HepG2 (cell line): ENCODE measurements around the gene NSFL1C. TPM values are rescaled to one million over a fixed set of nuclear protein-coding genes. Genes with fewer than 3 reads are reported as not detected.

Experiments used
- HDAC2 ChIP-seq: sonication (generic); formaldehyde crosslinking; IDR thresholded peaks from 2 replicates; pipeline ENCODE4 v1.4.0; 2020; ENCODE audit warnings: missing genetic modification reagents
- KAT8 ChIP-seq: IDR thresholded peaks from 2 replicates; pipeline ENCODE4 v1.6.1; 2016; ENCODE audit warnings: missing genetic modification reagents, missing compliant biosample characterization
- KDM2A ChIP-seq: sonication (generic); formaldehyde crosslinking; IDR thresholded peaks from 2 replicates; pipeline ENCODE4 v1.4.0; 2020; ENCODE audit warnings: low read depth, missing genetic modification reagents, borderline replicate concordance
- KDM3A ChIP-seq: IDR thresholded peaks from 2 replicates; pipeline ENCODE4 v1.6.1; 2018; ENCODE audit warnings: low read depth, missing compliant biosample characterization
- NR1H2 ChIP-seq: sonication (generic); formaldehyde crosslinking; IDR thresholded peaks from 2 replicates; pipeline ENCODE4 v1.8.1; 2022; ENCODE audit warnings: low read depth, missing genetic modification reagents, borderline replicate concordance
- PITX1 ChIP-seq: sonication (generic); formaldehyde crosslinking; IDR thresholded peaks from 2 replicates; pipeline ENCODE4 v1.5.1; 2020; ENCODE audit warnings: mild to moderate bottlenecking, missing genetic modification reagents
- SALL1 ChIP-seq: sonication (generic); formaldehyde crosslinking; IDR thresholded peaks from 2 replicates; pipeline ENCODE4 v1.8.0; 2022; ENCODE audit warnings: mild to moderate bottlenecking, missing genetic modification reagents
- TBX2 ChIP-seq: sonication (generic); formaldehyde crosslinking; IDR thresholded peaks from 2 replicates; pipeline ENCODE4 v1.5.0; 2020; ENCODE audit warnings: missing genetic modification reagents, mild to moderate bottlenecking, borderline replicate concordance
- ZNF333 ChIP-seq: sonication (generic); formaldehyde crosslinking; IDR thresholded peaks from 2 replicates; pipeline ENCODE4 v1.4.0; 2020; ENCODE audit warnings: mild to moderate bottlenecking, missing genetic modification reagents, borderline replicate concordance
- ZNF335 ChIP-seq: sonication (generic); formaldehyde crosslinking; IDR thresholded peaks from 2 replicates; pipeline ENCODE4 v1.4.0; 2020; ENCODE audit warnings: missing genetic modification reagents
- ZNF615 ChIP-seq: sonication (generic); formaldehyde crosslinking; IDR thresholded peaks from 2 replicates; pipeline ENCODE4 v1.5.0; 2020; ENCODE audit warnings: mild to moderate bottlenecking, missing genetic modification reagents, borderline replicate concordance
- ZNF768 ChIP-seq: sonication (generic); formaldehyde crosslinking; IDR thresholded peaks from 2 replicates; pipeline ENCODE4 v1.4.0; 2020; ENCODE audit warnings: missing genetic modification reagents
- polyA plus RNA-seq, 8 experiments: library from polyadenylated mRNA; depleted of rRNA in 3 of 8; stranded (reverse) in 7 of 8; unstranded in 1 of 8; fragments of >200 nt; fragmentation: Illumina TruSeq in 4 of 8; extraction: Trizol in 4 of 8; gene quantifications; 2 replicates each; pipeline versions ENCODE4 v1.2.1 to v1.2.3, GENCODE V29; 2011 to 2016; ENCODE audit warnings: low read depth in 4 of 8, missing spikeins in 1 of 8, mixed read lengths in 1 of 8; ENCODE audit not compliant: insufficient read depth in 1 of 8
- total RNA-seq, 5 experiments: library from RNA; depleted of rRNA; stranded (reverse); fragments of >200 nt; fragmentation: Illumina TruSeq; extraction: Trizol; gene quantifications; 2 replicates each; pipeline ENCODE4 v1.2.3, GENCODE V29; 2016; ENCODE audit warnings: low read depth in 1 of 5
- TF ChIP-seq, protein P1 (sequence below), 2 experiments: sonication (generic) in 1 of 2; formaldehyde crosslinking in 1 of 2; IDR thresholded peaks; 2 replicates each; pipeline versions ENCODE4 v1.6.1 to v1.9.0; 2014 to 2022; ENCODE audit warnings: antibody characterized with exemption in 1 of 2, borderline replicate concordance in 1 of 2, inconsistent platforms in 1 of 2, low read depth in 1 of 2, missing genetic modification reagents in 1 of 2
- TF ChIP-seq, protein P2 (sequence below): sonication (generic); formaldehyde crosslinking; IDR thresholded peaks from 2 replicates; pipeline ENCODE4 v1.5.1; 2020; ENCODE audit warnings: missing genetic modification reagents, mild to moderate bottlenecking, borderline replicate concordance
- TF ChIP-seq, protein P3 (sequence below): IDR thresholded peaks from 2 replicates; pipeline ENCODE4 v1.6.1; 2018; ENCODE audit warnings: missing genetic modification reagents
- TF ChIP-seq, protein P4 (sequence below), 2 experiments: sonication (generic) in 1 of 2; formaldehyde crosslinking in 1 of 2; IDR thresholded peaks; 2 replicates each; pipeline versions ENCODE4 v1.4.0 to v1.6.1; 2018 to 2020; ENCODE audit warnings: missing genetic modification reagents in 2 of 2, borderline replicate concordance in 1 of 2, low read depth in 1 of 2, mild to moderate bottlenecking in 1 of 2, missing biosample characterization in 1 of 2

NSFL1C gene
- total and polyA plus RNA-seq, 2 of the 13 experiments (the other 11 are each of a cell fraction or from before 2014, with no cell fraction given), result 22.9 to 62.7 TPM

DNA sequence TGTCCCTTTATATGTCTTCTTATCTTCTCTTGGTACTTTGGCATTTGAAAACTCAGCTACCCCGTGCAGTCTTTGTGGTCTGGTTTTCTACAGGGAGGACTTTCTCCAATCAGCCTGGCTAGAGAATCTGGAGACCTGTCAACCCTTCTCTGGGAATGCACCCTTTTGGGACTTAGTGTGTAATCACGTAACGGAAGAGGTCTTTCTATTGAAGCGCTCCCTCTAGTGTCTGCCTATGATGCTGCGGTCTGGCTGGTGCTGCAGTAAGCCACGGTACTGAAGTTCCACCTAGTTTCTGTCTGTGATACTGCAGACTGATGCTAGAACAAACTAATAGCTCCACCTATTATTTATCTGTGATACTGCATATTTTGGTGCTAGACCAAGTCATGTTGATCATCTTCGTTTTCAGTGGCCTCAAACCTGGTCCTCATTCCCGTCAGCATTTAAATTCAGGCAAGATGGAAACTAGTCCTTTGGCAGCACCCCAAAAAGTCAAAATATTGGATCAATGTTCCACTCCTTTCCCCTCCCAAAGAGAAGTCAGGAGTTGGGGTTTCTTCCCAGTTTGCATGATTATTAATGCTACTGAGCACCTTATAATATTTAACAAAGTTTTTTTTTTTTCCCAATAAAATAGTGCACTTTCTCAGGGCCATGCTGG, 37.0 kb upstream of the NSFL1C start (continued):
- TF ChIP-seq, protein P1, sequence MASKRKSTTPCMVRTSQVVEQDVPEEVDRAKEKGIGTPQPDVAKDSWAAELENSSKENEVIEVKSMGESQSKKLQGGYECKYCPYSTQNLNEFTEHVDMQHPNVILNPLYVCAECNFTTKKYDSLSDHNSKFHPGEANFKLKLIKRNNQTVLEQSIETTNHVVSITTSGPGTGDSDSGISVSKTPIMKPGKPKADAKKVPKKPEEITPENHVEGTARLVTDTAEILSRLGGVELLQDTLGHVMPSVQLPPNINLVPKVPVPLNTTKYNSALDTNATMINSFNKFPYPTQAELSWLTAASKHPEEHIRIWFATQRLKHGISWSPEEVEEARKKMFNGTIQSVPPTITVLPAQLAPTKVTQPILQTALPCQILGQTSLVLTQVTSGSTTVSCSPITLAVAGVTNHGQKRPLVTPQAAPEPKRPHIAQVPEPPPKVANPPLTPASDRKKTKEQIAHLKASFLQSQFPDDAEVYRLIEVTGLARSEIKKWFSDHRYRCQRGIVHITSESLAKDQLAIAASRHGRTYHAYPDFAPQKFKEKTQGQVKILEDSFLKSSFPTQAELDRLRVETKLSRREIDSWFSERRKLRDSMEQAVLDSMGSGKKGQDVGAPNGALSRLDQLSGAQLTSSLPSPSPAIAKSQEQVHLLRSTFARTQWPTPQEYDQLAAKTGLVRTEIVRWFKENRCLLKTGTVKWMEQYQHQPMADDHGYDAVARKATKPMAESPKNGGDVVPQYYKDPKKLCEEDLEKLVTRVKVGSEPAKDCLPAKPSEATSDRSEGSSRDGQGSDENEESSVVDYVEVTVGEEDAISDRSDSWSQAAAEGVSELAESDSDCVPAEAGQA (IDR thresholded peaks at IDR 0.05; ENCODE audit: low read depth), result 0 out of 2 replicates have a peak, but pooled peaks have one; percentile 23
- TF ChIP-seq, protein P1 (CRISPR knock-in tag; IDR thresholded peaks at IDR 0.05; ENCODE audit: borderline replicate concordance), result no peak; the same call in 1 of the 2 replicates
- TF ChIP-seq SALL1 (peak; percentile 39; the same call in 1 of the 2 replicates), ZNF333 (CRISPR knock-in tag) (no peak), KDM3A (CRISPR knock-in tag) (0 out of 2 replicates have a peak, but pooled peaks have one; percentile 56), PITX1 (CRISPR knock-in tag) (peak; percentile 60; the same call in 1 of the 2 replicates), ZNF335 (CRISPR knock-in tag) (0 out of 2 replicates have a peak, but pooled peaks have one; percentile 49), HDAC2 (peak; percentile 61; the same call in 1 of the 2 replicates), ZNF768 (CRISPR knock-in tag) (no peak), KAT8 (CRISPR knock-in tag) (peak; percentile 59; the same call in 1 of the 2 replicates), TBX2 (CRISPR knock-in tag) (no peak), KDM2A (peak; percentile 70; the same call in 1 of the 2 replicates), ZNF615 (no peak), NR1H2 (CRISPR knock-in tag) (no peak)
- TF ChIP-seq, protein P2, sequence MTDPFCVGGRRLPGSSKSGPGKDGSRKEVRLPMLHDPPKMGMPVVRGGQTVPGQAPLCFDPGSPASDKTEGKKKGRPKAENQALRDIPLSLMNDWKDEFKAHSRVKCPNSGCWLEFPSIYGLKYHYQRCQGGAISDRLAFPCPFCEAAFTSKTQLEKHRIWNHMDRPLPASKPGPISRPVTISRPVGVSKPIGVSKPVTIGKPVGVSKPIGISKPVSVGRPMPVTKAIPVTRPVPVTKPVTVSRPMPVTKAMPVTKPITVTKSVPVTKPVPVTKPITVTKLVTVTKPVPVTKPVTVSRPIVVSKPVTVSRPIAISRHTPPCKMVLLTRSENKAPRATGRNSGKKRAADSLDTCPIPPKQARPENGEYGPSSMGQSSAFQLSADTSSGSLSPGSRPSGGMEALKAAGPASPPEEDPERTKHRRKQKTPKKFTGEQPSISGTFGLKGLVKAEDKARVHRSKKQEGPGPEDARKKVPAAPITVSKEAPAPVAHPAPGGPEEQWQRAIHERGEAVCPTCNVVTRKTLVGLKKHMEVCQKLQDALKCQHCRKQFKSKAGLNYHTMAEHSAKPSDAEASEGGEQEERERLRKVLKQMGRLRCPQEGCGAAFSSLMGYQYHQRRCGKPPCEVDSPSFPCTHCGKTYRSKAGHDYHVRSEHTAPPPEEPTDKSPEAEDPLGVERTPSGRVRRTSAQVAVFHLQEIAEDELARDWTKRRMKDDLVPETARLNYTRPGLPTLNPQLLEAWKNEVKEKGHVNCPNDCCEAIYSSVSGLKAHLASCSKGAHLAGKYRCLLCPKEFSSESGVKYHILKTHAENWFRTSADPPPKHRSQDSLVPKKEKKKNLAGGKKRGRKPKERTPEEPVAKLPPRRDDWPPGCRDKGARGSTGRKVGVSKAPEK (CRISPR knock-in tag), result peak; percentile 84; the same call in 1 of the 2 replicates
- TF ChIP-seq, protein P3, sequence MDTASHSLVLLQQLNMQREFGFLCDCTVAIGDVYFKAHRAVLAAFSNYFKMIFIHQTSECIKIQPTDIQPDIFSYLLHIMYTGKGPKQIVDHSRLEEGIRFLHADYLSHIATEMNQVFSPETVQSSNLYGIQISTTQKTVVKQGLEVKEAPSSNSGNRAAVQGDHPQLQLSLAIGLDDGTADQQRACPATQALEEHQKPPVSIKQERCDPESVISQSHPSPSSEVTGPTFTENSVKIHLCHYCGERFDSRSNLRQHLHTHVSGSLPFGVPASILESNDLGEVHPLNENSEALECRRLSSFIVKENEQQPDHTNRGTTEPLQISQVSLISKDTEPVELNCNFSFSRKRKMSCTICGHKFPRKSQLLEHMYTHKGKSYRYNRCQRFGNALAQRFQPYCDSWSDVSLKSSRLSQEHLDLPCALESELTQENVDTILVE (CRISPR knock-in tag), result peak; percentile 80; the same call in 1 of the 2 replicates
- TF ChIP-seq, protein P4, sequence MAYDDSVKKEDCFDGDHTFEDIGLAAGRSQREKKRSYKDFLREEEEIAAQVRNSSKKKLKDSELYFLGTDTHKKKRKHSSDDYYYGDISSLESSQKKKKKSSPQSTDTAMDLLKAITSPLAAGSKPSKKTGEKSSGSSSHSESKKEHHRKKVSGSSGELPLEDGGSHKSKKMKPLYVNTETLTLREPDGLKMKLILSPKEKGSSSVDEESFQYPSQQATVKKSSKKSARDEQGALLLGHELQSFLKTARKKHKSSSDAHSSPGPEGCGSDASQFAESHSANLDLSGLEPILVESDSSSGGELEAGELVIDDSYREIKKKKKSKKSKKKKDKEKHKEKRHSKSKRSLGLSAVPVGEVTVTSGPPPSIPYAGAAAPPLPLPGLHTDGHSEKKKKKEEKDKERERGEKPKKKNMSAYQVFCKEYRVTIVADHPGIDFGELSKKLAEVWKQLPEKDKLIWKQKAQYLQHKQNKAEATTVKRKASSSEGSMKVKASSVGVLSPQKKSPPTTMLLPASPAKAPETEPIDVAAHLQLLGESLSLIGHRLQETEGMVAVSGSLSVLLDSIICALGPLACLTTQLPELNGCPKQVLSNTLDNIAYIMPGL (CRISPR knock-in tag; IDR thresholded peaks at IDR 0.05; ENCODE audit: borderline replicate concordance in 1 of 2, low read depth in 1 of 2), result peak; percentile 84 to 98
